ENCODE data around the gene FXYD3. TPM values are rescaled to one million over a fixed set of nuclear protein-coding genes. Genes with fewer than 3 reads are reported as not detected.

FXYD3 gene
- 225 and 235 TPM in 2 replicates for total RNA-seq
- 491 and 542 TPM in 2 replicates for polyA plus RNA-seq

GRCh38 chr19:35115177-35115951 lies at the start of gene FXYD3:
TSS of gene FXYD3 (plus strand) at chr19:35115823. CDS start at chr19:35119377, 3,554 bp downstream.
- H3K9me3 ChIP-seq (ENCODE audit: low read depth), result no peaks in the 10 kb centered on the region
- H3K27ac ChIP-seq, result peak within 1 kb of the TSS; percentile 94
- H3K27me3 ChIP-seq, result no peaks in the 10 kb centered on the region
- no peaks in the 10 kb centered on the region for H4K20me1 ChIP-seq (ENCODE audit: insufficient read depth, poor library complexity, severe bottlenecking)
- 86% methylated on average over 8 of the region's 14 CpGs for WGBS (ENCODE audit: low lambda C conversion rate, missing lambda C conversion rate)
- H3K79me2 ChIP-seq, result peaks cover 17% of the 10 kb centered on the region
- no peaks in the 10 kb centered on the region for H3K36me3 ChIP-seq (replicated peaks; ENCODE audit: insufficient read depth, low read depth)
- H2AFZ ChIP-seq, result peak within 1 kb of the TSS; percentile 34
- H3K4me3 ChIP-seq, result peak within 1 kb of the TSS; percentile 62
- peaks cover 7% of the 10 kb centered on the region for H3K4me1 ChIP-seq (ENCODE audit: insufficient read depth)
- no peaks in the 10 kb centered on the region for H3K9me2 ChIP-seq (replicated peaks; ENCODE audit: insufficient read depth)
- H3K4me2 ChIP-seq, result peak within 1 kb of the TSS; percentile 75
- TF ChIP-seq EZH2phosphoT487 (IDR thresholded peaks at IDR 0.05; ENCODE audit: low read depth, severe bottlenecking, unreplicated experiment), result no peak
- TF ChIP-seq EZH2 (IDR thresholded peaks at IDR 0.05; ENCODE audit: borderline replicate concordance), result no peak
- no peak for TF ChIP-seq CTCF (IDR thresholded peaks at IDR 0.05; ENCODE audit: poor library complexity)
- DNase-seq (ENCODE audit: low spot score), result no peak

- Histone ChIP-seq H3K79me2 (no peaks in the 10 kb centered on the region), H3K4me3 (no peak overlapping the region), H3K9me3 (ENCODE audit: low read depth) (no peaks in the 10 kb centered on the region), H4K20me1 (ENCODE audit: insufficient read depth, poor library complexity, severe bottlenecking) (no peaks in the 10 kb centered on the region), H3K9me2 (replicated peaks; ENCODE audit: insufficient read depth) (no peaks in the 10 kb centered on the region), H3K27me3 (no peaks in the 10 kb centered on the region), H2AFZ (no peak overlapping the region), H3K4me2 (no peak overlapping the region), H3K27ac (no peak overlapping the region), H3K36me3 (replicated peaks; ENCODE audit: insufficient read depth, low read depth) (no peaks in the 10 kb centered on the region), H3K4me1 (ENCODE audit: insufficient read depth) (peaks cover 7% of the 10 kb centered on the region)
- DNase-seq (ENCODE audit: low spot score), result peak; percentile 4
- TF ChIP-seq EZH2 (IDR thresholded peaks at IDR 0.05; ENCODE audit: borderline replicate concordance) (no peak), CTCF (IDR thresholded peaks at IDR 0.05; ENCODE audit: poor library complexity) (no peak), EZH2phosphoT487 (IDR thresholded peaks at IDR 0.05; ENCODE audit: low read depth, severe bottlenecking, unreplicated experiment) (no peak)
- 96% methylated on average over 15 of the region's 15 CpGs for WGBS (ENCODE audit: low lambda C conversion rate, missing lambda C conversion rate)
Measured at GRCh38 chr19:35066121-35066520, 49.5 kb upstream of the FXYD3 start.

GRCh38 chr19:35066691-35067563 lies 48.7 kb upstream of the FXYD3 start:
- Histone ChIP-seq H3K27ac (peak overlapping the region; percentile 21), H4K20me1 (ENCODE audit: insufficient read depth, poor library complexity, severe bottlenecking) (no peaks in the 10 kb centered on the region), H3K9me3 (ENCODE audit: low read depth) (no peaks in the 10 kb centered on the region), H3K4me1 (ENCODE audit: insufficient read depth) (peaks cover 7% of the 10 kb centered on the region), H2AFZ (no peak overlapping the region), H3K9me2 (replicated peaks; ENCODE audit: insufficient read depth) (no peaks in the 10 kb centered on the region), H3K4me3 (no peak overlapping the region), H3K79me2 (no peaks in the 10 kb centered on the region), H3K36me3 (replicated peaks; ENCODE audit: insufficient read depth, low read depth) (no peaks in the 10 kb centered on the region), H3K4me2 (no peak overlapping the region), H3K27me3 (no peaks in the 10 kb centered on the region)
- 25% methylated on average over 14 of the region's 14 CpGs for WGBS (ENCODE audit: low lambda C conversion rate, missing lambda C conversion rate)
- no peak for TF ChIP-seq EZH2phosphoT487 (IDR thresholded peaks at IDR 0.05; ENCODE audit: low read depth, severe bottlenecking, unreplicated experiment)
- no peak for TF ChIP-seq EZH2 (IDR thresholded peaks at IDR 0.05; ENCODE audit: borderline replicate concordance)
- peak; percentile 92 for TF ChIP-seq CTCF (IDR thresholded peaks at IDR 0.05; ENCODE audit: poor library complexity)
- DNase-seq (ENCODE audit: low spot score), result peak; percentile 94
